Measurements from ENCODE around the gene HOXB2.

GRCh38 chr17:48590607-48591161 lies 45.8 kb upstream of the HOXB2 start:
- TF ChIP-seq, protein P1, sequence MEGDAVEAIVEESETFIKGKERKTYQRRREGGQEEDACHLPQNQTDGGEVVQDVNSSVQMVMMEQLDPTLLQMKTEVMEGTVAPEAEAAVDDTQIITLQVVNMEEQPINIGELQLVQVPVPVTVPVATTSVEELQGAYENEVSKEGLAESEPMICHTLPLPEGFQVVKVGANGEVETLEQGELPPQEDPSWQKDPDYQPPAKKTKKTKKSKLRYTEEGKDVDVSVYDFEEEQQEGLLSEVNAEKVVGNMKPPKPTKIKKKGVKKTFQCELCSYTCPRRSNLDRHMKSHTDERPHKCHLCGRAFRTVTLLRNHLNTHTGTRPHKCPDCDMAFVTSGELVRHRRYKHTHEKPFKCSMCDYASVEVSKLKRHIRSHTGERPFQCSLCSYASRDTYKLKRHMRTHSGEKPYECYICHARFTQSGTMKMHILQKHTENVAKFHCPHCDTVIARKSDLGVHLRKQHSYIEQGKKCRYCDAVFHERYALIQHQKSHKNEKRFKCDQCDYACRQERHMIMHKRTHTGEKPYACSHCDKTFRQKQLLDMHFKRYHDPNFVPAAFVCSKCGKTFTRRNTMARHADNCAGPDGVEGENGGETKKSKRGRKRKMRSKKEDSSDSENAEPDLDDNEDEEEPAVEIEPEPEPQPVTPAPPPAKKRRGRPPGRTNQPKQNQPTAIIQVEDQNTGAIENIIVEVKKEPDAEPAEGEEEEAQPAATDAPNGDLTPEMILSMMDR (IDR thresholded peaks at IDR 0.05): no peak
- TF ChIP-seq POLR2A (IDR thresholded peaks at IDR 0.05): no peak

Measured in esophagus squamous epithelium (tissue), 4 donors.